ENCODE measurements around the gene NUDT9. TPM values are rescaled to one million over a fixed set of nuclear protein-coding genes. Genes with fewer than 3 reads are reported as not detected.
"Not testable (repeated sequence)": the region's sequence is repeated elsewhere in the genome, so short reads cannot be mapped to it uniquely, and the experiment has no call there.

The NUDT9 gene
- total RNA-seq, 1 experiment from 2014 or later, result 4.9 TPM

- no peak for DNase-seq (ENCODE audit: low read depth)
Measured at GRCh38 chr4:87461281-87461700, 38.9 kb downstream of the NUDT9 start.

- no peak for DNase-seq (ENCODE audit: low read depth)
Measured at GRCh38 chr4:87462102-87462501, 39.7 kb downstream of the NUDT9 start.

GRCh38 chr4:87465739-87466366 is 43.5 kb downstream of the NUDT9 start:
- peak; percentile 3 for DNase-seq (ENCODE audit: low read depth)

- no peak for DNase-seq (ENCODE audit: low read depth)
Measured at GRCh38 chr4:87469390-87469789, 47.0 kb downstream of the NUDT9 start.

GRCh38 chr4:87476934-87477333 is 54.6 kb downstream of the NUDT9 start:
- DNase-seq (ENCODE audit: low read depth), result no peak

- DNase-seq (ENCODE audit: low read depth), result no peak
Measured at GRCh38 chr4:87478732-87479250, 56.4 kb downstream of the NUDT9 start.

GRCh38 chr4:87481377-87481776 is 59.0 kb downstream of the NUDT9 start:
- DNase-seq (ENCODE audit: low read depth), result no peak

GRCh38 chr4:87483247-87483646 is 60.9 kb downstream of the NUDT9 start:
- not testable (repeated sequence) for DNase-seq (ENCODE audit: low read depth)

GRCh38 chr4:87488666-87489065 is 66.3 kb downstream of the NUDT9 start:
- DNase-seq (ENCODE audit: low read depth), result not testable (repeated sequence)

GRCh38 chr4:87489678-87490077 is 67.3 kb downstream of the NUDT9 start:
- DNase-seq (ENCODE audit: low read depth), result no peak

GRCh38 chr4:87490664-87491369 is 68.4 kb downstream of the NUDT9 start:
- DNase-seq (ENCODE audit: low read depth), result no peak

- DNase-seq (ENCODE audit: low read depth), result no peak
Measured at GRCh38 chr4:87491436-87491835, 69.1 kb downstream of the NUDT9 start.

- not testable (repeated sequence) for DNase-seq (ENCODE audit: low read depth)
Measured at GRCh38 chr4:87491851-87492250, 69.5 kb downstream of the NUDT9 start.

GRCh38 chr4:87493115-87493514 is 70.7 kb downstream of the NUDT9 start:
- no peak for DNase-seq (ENCODE audit: low read depth)

- peak; percentile 4 for DNase-seq (ENCODE audit: low read depth)
Measured at GRCh38 chr4:87497159-87497558, 74.8 kb downstream of the NUDT9 start.

- DNase-seq (ENCODE audit: low read depth), result no peak
Measured at GRCh38 chr4:87497578-87497977, 75.2 kb downstream of the NUDT9 start.

- DNase-seq (ENCODE audit: low read depth), result no peak
Measured at GRCh38 chr4:87498446-87498900, 76.1 kb downstream of the NUDT9 start.

- no peak for DNase-seq (ENCODE audit: low read depth)
Measured at GRCh38 chr4:87499403-87500091, 77.2 kb downstream of the NUDT9 start.

- no peak for DNase-seq (ENCODE audit: low read depth)
Measured at GRCh38 chr4:87500092-87500462, 77.7 kb downstream of the NUDT9 start.

- DNase-seq (ENCODE audit: low read depth), result peak; percentile 3
Measured at GRCh38 chr4:87502580-87503238, 80.3 kb downstream of the NUDT9 start.

GRCh38 chr4:87505862-87506261 is 83.5 kb downstream of the NUDT9 start:
- no peak for DNase-seq (ENCODE audit: low read depth)

Data from Daoy (cell line).